K562 (cell line): ENCODE data around the gene WIF1. TPM values are rescaled to one million over a fixed set of nuclear protein-coding genes. Genes with fewer than 3 reads are reported as not detected.

Source experiments
- CSDE1 ChIP-seq, 2 experiments: fragments of 450-650 bp; IDR thresholded peaks; 2 replicates each; pipeline ENCODE4 v1.6.1; 2016; ENCODE audit warnings: mild to moderate bottlenecking in 1 of 2
- FOXP1 ChIP-seq: sonication (generic); formaldehyde crosslinking; IDR thresholded peaks from 2 replicates; pipeline ENCODE4 v1.8.0; 2022; ENCODE audit warnings: mild to moderate bottlenecking, missing genetic modification reagents
- GATA2 ChIP-seq: sonication (generic); formaldehyde crosslinking; IDR thresholded peaks from 2 replicates; pipeline ENCODE4 v1.4.0; 2020; ENCODE audit warnings: mild to moderate bottlenecking, missing genetic modification reagents
- HCFC1 ChIP-seq: IDR thresholded peaks from 2 replicates; pipeline ENCODE4 v1.6.1; 2012; ENCODE audit warnings: low read depth, low read length, improper control_type of control experiment
- HIVEP1 ChIP-seq: fragments of 250-450 bp; sonication (Bioruptor Pico); IDR thresholded peaks from 2 replicates; pipeline ENCODE4 v1.4.0; 2020; ENCODE audit warnings: mild to moderate bottlenecking
- MAFF ChIP-seq: IDR thresholded peaks from 2 replicates; pipeline ENCODE4 v1.6.1; 2012; ENCODE audit warnings: low read length, improper control_type of control experiment
- MYC ChIP-seq, 2 experiments: fragments of 250-450 bp in 1 of 2; sonication (Bioruptor Pico) in 1 of 2; IDR thresholded peaks; 2 replicates each; pipeline versions ENCODE4 v1.5.1 to v1.6.1; 2012 to 2021; ENCODE audit warnings: low read depth in 2 of 2, borderline replicate concordance in 1 of 2, improper control_type of control experiment in 1 of 2, low read length in 1 of 2, mild to moderate bottlenecking in 1 of 2, moderate library complexity in 1 of 2
- NCOA2 ChIP-seq, 2 experiments: fragments of 450-650 bp; IDR thresholded peaks; 2 replicates each; pipeline ENCODE4 v1.6.1; 2018; ENCODE audit warnings: mild to moderate bottlenecking in 2 of 2, moderate library complexity in 1 of 2; ENCODE audit not compliant: partially characterized antibody in 2 of 2
- PHF8 ChIP-seq: fragments of 200-600 bp; sonication (generic); IDR thresholded peaks from 2 replicates; pipeline ENCODE4 v1.6.1; 2012; ENCODE audit warnings: mixed run types, mild to moderate bottlenecking, inconsistent platforms, low read length, moderate library complexity, borderline replicate concordance
- PTTG1 ChIP-seq: fragments of 450-650 bp; IDR thresholded peaks from 2 replicates; pipeline ENCODE4 v1.6.1; 2016; ENCODE audit warnings: low read depth, mild to moderate bottlenecking, missing genetic modification characterization, missing compliant biosample characterization
- RBM34 ChIP-seq: fragments of 200-400 bp; formaldehyde crosslinking; IDR thresholded peaks from 2 replicates; pipeline ENCODE4 v1.6.1; 2018; ENCODE audit warnings: low read length, borderline replicate concordance; ENCODE audit not compliant: insufficient read depth
- TGIF2 ChIP-seq: sonication (generic); formaldehyde crosslinking; IDR thresholded peaks from 2 replicates; pipeline ENCODE4 v1.8.1; 2022; ENCODE audit warnings: mild to moderate bottlenecking, missing genetic modification reagents, moderate library complexity
- TOE1 ChIP-seq, 2 experiments: fragments of 450-650 bp in 1 of 2; sonication (generic) in 1 of 2; formaldehyde crosslinking in 1 of 2; IDR thresholded peaks; 2 replicates each; pipeline versions ENCODE4 v1.7.1 to v1.8.0; 2016 to 2022; ENCODE audit warnings: borderline replicate concordance in 2 of 2, mild to moderate bottlenecking in 2 of 2, antibody characterized with exemption in 1 of 2, inconsistent platforms in 1 of 2, low read depth in 1 of 2, missing genetic modification reagents in 1 of 2, moderate library complexity in 1 of 2
- ZNF551 ChIP-seq: fragments of 250-450 bp; sonication (Bioruptor Pico); IDR thresholded peaks from 2 replicates; pipeline ENCODE4 v1.5.0; 2021; ENCODE audit warnings: mild to moderate bottlenecking, moderate library complexity
- ZNF57 ChIP-seq: fragments of 450-650 bp; formaldehyde crosslinking; IDR thresholded peaks from 2 replicates; pipeline ENCODE4 v1.4.0; 2020; ENCODE audit warnings: mild to moderate bottlenecking, moderate library complexity
- polyA plus RNA-seq, 8 experiments: library from polyadenylated mRNA; depleted of rRNA in 4 of 8; stranded (reverse) in 5 of 8; unstranded in 3 of 8; fragments of >200 nt; fragmentation: Nextera tagmentation in 2 of 8; fragmentation: Illumina TruSeq in 1 of 8; extraction: Ambion mirVana in 2 of 8; extraction: Trizol in 1 of 8; gene quantifications; 2 replicates each; pipeline versions ENCODE4 v1.2.1 to v1.2.3, GENCODE V29; 2011 to 2014; ENCODE audit warnings: inconsistent platforms in 1 of 8, missing spikeins in 1 of 8
- total RNA-seq, 7 experiments: library from RNA; depleted of rRNA in 6 of 7; stranded (reverse); fragments of >200 nt in 6 of 7; fragmentation: Illumina TruSeq in 2 of 7; extraction: Trizol in 2 of 7; gene quantifications; 2 replicates each; pipeline versions ENCODE4 v1.2.1 to v1.2.3, GENCODE V29; 2011 to 2021; ENCODE audit warnings: low replicate concordance in 1 of 7
- TF ChIP-seq, protein P1 (sequence below): fragments of 250-450 bp; sonication (Bioruptor Pico); IDR thresholded peaks from 2 replicates; pipeline ENCODE4 v1.5.0; 2021; ENCODE audit warnings: mild to moderate bottlenecking, borderline replicate concordance
- TF ChIP-seq, protein P2 (sequence below): sonication (generic); formaldehyde crosslinking; IDR thresholded peaks from 2 replicates; pipeline ENCODE4 v1.8.0; 2022; ENCODE audit warnings: mild to moderate bottlenecking, missing genetic modification reagents
- TF ChIP-seq, protein P3 (sequence below): fragments of 450-650 bp; formaldehyde crosslinking; IDR thresholded peaks from 2 replicates; pipeline ENCODE4 v1.4.0; 2022; ENCODE audit warnings: missing genetic modification characterization

Gene WIF1
- total and polyA plus RNA-seq, 9 of the 15 experiments (the other 6 are each of a cell fraction or from before 2014, with no cell fraction given): not detected

- TF ChIP-seq, protein P1, sequence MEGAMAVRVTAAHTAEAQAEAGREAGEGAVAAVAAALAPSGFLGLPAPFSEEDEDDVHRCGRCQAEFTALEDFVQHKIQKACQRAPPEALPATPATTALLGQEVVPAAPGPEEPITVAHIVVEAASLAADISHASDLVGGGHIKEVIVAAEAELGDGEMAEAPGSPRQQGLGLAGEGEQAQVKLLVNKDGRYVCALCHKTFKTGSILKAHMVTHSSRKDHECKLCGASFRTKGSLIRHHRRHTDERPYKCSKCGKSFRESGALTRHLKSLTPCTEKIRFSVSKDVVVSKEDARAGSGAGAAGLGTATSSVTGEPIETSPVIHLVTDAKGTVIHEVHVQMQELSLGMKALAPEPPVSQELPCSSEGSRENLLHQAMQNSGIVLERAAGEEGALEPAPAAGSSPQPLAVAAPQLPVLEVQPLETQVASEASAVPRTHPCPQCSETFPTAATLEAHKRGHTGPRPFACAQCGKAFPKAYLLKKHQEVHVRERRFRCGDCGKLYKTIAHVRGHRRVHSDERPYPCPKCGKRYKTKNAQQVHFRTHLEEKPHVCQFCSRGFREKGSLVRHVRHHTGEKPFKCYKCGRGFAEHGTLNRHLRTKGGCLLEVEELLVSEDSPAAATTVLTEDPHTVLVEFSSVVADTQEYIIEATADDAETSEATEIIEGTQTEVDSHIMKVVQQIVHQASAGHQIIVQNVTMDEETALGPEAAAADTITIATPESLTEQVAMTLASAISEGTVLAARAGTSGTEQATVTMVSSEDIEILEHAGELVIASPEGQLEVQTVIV: no peak
- TF ChIP-seq, protein P2, sequence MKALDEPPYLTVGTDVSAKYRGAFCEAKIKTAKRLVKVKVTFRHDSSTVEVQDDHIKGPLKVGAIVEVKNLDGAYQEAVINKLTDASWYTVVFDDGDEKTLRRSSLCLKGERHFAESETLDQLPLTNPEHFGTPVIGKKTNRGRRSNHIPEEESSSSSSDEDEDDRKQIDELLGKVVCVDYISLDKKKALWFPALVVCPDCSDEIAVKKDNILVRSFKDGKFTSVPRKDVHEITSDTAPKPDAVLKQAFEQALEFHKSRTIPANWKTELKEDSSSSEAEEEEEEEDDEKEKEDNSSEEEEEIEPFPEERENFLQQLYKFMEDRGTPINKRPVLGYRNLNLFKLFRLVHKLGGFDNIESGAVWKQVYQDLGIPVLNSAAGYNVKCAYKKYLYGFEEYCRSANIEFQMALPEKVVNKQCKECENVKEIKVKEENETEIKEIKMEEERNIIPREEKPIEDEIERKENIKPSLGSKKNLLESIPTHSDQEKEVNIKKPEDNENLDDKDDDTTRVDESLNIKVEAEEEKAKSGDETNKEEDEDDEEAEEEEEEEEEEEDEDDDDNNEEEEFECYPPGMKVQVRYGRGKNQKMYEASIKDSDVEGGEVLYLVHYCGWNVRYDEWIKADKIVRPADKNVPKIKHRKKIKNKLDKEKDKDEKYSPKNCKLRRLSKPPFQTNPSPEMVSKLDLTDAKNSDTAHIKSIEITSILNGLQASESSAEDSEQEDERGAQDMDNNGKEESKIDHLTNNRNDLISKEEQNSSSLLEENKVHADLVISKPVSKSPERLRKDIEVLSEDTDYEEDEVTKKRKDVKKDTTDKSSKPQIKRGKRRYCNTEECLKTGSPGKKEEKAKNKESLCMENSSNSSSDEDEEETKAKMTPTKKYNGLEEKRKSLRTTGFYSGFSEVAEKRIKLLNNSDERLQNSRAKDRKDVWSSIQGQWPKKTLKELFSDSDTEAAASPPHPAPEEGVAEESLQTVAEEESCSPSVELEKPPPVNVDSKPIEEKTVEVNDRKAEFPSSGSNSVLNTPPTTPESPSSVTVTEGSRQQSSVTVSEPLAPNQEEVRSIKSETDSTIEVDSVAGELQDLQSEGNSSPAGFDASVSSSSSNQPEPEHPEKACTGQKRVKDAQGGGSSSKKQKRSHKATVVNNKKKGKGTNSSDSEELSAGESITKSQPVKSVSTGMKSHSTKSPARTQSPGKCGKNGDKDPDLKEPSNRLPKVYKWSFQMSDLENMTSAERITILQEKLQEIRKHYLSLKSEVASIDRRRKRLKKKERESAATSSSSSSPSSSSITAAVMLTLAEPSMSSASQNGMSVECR (CRISPR knock-in tag): peak; percentile 95
- TF ChIP-seq, protein P3, sequence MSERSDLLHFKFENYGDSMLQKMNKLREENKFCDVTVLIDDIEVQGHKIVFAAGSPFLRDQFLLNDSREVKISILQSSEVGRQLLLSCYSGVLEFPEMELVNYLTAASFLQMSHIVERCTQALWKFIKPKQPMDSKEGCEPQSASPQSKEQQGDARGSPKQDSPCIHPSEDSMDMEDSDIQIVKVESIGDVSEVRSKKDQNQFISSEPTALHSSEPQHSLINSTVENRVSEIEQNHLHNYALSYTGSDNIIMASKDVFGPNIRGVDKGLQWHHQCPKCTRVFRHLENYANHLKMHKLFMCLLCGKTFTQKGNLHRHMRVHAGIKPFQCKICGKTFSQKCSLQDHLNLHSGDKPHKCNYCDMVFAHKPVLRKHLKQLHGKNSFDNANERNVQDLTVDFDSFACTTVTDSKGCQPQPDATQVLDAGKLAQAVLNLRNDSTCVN (CRISPR knock-in tag): no peak
- TF ChIP-seq MYC (IDR thresholded peaks at IDR 0.05; ENCODE audit: low read depth, low read length) (peak; percentile 79), MYC (CRISPR knock-in tag; IDR thresholded peaks at IDR 0.05; ENCODE audit: borderline replicate concordance, low read depth) (no peak), ZNF57 (no peak), TGIF2 (CRISPR knock-in tag) (no peak), NCOA2 (IDR thresholded peaks at IDR 0.05; ENCODE audit: partially characterized antibody in 2 of 2) (no peak), PHF8 (peak; percentile 90), HCFC1 (peak; percentile 69), HIVEP1 (CRISPR knock-in tag) (0 out of 2 replicates have a peak, but pooled peaks have one; percentile 19), MAFF (no peak), CSDE1 (IDR thresholded peaks at IDR 0.05) (peak in 1 of 2 experiments; percentile 47; a peak in 1 of 4 replicates), RBM34 (no peak), PTTG1 (tag) (no peak), TOE1 (IDR thresholded peaks at IDR 0.05; ENCODE audit: borderline replicate concordance) (no peak), TOE1 (CRISPR knock-in tag; IDR thresholded peaks at IDR 0.05; ENCODE audit: borderline replicate concordance, low read depth) (no peak), ZNF551 (no peak), GATA2 (CRISPR knock-in tag) (no peak), FOXP1 (CRISPR knock-in tag) (peak; percentile 97)
These were observed 48.5 kb upstream of the WIF1 start, which contains the start of gene LEMD3 (continued) for GRCh38 chr12:65169320-65170208.
